Lower leg skin (tissue), 4 donors: ENCODE data around the gene CHERP. TPM values are rescaled to one million over a fixed set of nuclear protein-coding genes. Genes with fewer than 3 reads are reported as not detected.

ENCODE experiments used
- DNase-seq, 2 donors: peaks; one replicate each; pipeline ENCODE4 v3.0.0-alpha.2; 2019; ENCODE audit warnings: low spot score in 2 of 2
- H3K4me3 ChIP-seq: fragments of 200-600 bp; sonication (generic); 2 replicates; pipeline ENCODE4 v1.5.1; 2017; ENCODE audit warnings: mild to moderate bottlenecking, low read depth; ENCODE audit not compliant: poor library complexity, severe bottlenecking
- CTCF ChIP-seq, 3 donors: fragments of 450-650 bp; IDR thresholded peaks; one replicate each; pipeline ENCODE4 v1.5.1; 2016; ENCODE audit warnings: antibody characterized with exemption in 3 of 3, mild to moderate bottlenecking in 3 of 3, moderate library complexity in 2 of 3
- POLR2A ChIP-seq, 2 donors: fragments of 450-650 bp; IDR thresholded peaks; one replicate each; pipeline ENCODE4 v1.6.1; 2016 to 2017; ENCODE audit warnings: antibody characterized with exemption in 2 of 2, mild to moderate bottlenecking in 1 of 2, moderate library complexity in 1 of 2
- WGBS, 2 donors: methylation state at CpG; one replicate each; pipeline ENCODE4 v1.1.5; 2018; 5-methylcytosine and 5-hydroxymethylcytosine counted together
- intact Hi-C: fragments of 100-400 bp; cut with DNase I; formaldehyde crosslinking; loops from one replicate; pipeline ENCODE4 v1.15.0; 2023; ENCODE audit warnings: low total_unique reads
- total RNA-seq, 4 donors: library from RNA; depleted of rRNA; stranded (reverse); fragments of >200 nt; gene quantifications; one replicate each; pipeline ENCODE4 v1.1.0, GENCODE V29; 2016

The CHERP gene
- total RNA-seq, 4 donors from 2014 or later = 9.7 to 32.7 (median 12.6) TPM

DNA sequence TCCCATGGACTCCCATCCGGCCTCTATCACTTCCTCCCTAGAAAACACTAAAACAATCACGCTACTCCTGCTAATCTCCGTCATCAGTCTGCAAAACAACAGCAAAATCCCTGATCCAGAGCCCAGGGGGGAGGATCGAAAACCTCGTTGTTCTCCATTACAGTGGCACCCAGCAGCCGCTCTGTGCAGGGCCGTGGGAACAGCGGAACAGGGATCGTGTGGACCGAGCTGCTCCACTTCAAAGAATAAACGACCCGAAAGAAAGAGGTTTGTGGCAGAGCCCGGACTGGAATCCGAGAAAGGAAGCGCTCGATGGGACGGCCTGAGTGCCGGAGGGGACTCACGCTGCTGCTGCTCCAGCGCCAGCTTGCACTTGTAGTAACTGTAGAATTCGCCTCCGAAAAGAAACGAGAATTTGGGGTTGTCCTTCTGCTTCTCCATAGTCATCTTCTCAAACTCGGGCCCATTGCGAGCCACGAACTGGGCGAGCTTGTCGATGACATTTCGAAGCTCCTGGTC is 652 bp downstream of the CHERP start:
- intact Hi-C loops = no loop called here
- peak overlapping the region; percentile 94 for H3K4me3 ChIP-seq
- no peak for DNase-seq
- 0 to 1% methylated on average over 22 to 29 of the region's 29 CpGs for WGBS, 2 donors
- no peak for TF ChIP-seq CTCF (IDR thresholded peaks at IDR 0.05)
- no peak for TF ChIP-seq POLR2A (IDR thresholded peaks at IDR 0.05)

DNA sequence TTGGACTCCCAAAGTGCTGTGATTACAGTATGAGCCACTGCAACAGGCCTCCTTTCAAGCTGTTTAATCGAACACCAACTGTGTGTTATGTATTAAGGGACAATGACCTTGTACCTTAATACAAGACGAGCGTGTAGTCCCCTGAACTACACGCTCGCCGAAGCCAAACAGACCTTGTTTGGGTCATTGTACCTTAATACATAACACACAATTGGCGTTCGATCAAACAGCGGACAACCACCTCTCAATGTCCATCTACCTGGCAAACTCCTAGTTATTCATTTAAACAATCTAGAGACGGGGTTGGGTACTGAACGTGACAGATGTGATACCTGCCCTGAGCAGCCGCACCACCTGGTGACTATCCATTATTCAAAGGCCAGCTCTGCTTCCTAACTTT is 1.3 kb downstream of the CHERP start:
- intact Hi-C loops = no loop called here
- no peak for DNase-seq
- TF ChIP-seq CTCF (IDR thresholded peaks at IDR 0.05) (no peak), POLR2A (IDR thresholded peaks at IDR 0.05) (no peak)
- H3K4me3 ChIP-seq = no peak overlapping the region
- WGBS, 2 donors = 82 to 83% methylated on average over 12 of the region's 12 CpGs

DNA sequence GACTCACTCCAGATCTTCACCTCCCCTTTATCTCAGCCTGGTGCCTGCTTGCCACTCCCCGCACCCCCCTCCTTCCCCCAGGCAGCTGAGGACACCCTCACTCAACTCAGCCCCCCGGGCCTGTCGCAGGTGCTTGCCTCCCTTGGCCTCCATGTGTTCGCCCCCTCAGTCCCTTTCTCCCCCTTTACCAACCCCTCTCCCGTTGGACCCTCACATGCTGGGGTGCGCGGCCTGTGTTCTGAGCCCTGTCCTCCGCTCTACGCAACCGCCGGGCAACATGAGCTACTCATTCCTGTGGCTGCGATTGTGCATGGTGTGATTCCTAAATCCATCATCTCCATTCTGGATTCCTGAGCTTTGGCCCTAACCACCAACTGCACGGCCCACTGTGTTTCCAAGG is 5.1 kb downstream of the CHERP start:
- 88 to 91% methylated on average over 13 of the region's 13 CpGs for WGBS, 2 donors
- intact Hi-C loops = no loop called here
- no peak for TF ChIP-seq CTCF (IDR thresholded peaks at IDR 0.05)
- no peak for TF ChIP-seq POLR2A (IDR thresholded peaks at IDR 0.05)
- no peak for DNase-seq
- no peak overlapping the region for H3K4me3 ChIP-seq

GRCh38 chr19:16536130-16536529 is 6.1 kb downstream of the CHERP start:
- no peak for TF ChIP-seq CTCF (IDR thresholded peaks at IDR 0.05)
- no peak overlapping the region for H3K4me3 ChIP-seq
- intact Hi-C loops = no loop called here
- WGBS, 2 donors = 91 to 94% methylated on average over 9 of the region's 9 CpGs
- no peak for DNase-seq

- intact Hi-C loops = no loop called here
- H3K4me3 ChIP-seq = no peak overlapping the region
- WGBS, 2 donors = 90 to 93% methylated on average over 17 to 18 of the region's 18 CpGs
- DNase-seq = no peak
- TF ChIP-seq CTCF (IDR thresholded peaks at IDR 0.05) (no peak), POLR2A (IDR thresholded peaks at IDR 0.05) (no peak)
Measured at GRCh38 chr19:16535381-16535780, 6.9 kb downstream of the CHERP start.
